ENCODE data around the gene SANBR.

DNA sequence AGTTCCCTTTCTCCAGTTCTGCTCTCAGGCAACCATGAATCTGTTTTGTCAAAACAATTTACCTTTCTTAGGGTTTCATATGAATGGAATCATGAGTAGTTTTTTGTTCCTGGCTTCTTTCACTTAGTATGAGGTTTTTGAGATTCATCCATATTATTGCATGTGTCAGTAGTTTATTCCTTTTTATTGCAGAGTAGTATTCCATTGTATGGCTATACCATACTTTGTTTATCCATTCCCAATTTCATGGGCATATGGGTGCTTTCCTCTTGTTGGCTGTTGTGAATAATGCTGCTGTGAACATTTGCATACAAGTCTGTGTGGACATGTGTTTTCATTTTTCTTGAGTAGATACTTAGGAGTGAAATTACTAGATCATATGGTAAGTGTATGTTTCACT, 46.0 kb downstream of the SANBR start:
- TF ChIP-seq POLR2A (IDR thresholded peaks at IDR 0.05): no peak
- TF ChIP-seq, protein P1, sequence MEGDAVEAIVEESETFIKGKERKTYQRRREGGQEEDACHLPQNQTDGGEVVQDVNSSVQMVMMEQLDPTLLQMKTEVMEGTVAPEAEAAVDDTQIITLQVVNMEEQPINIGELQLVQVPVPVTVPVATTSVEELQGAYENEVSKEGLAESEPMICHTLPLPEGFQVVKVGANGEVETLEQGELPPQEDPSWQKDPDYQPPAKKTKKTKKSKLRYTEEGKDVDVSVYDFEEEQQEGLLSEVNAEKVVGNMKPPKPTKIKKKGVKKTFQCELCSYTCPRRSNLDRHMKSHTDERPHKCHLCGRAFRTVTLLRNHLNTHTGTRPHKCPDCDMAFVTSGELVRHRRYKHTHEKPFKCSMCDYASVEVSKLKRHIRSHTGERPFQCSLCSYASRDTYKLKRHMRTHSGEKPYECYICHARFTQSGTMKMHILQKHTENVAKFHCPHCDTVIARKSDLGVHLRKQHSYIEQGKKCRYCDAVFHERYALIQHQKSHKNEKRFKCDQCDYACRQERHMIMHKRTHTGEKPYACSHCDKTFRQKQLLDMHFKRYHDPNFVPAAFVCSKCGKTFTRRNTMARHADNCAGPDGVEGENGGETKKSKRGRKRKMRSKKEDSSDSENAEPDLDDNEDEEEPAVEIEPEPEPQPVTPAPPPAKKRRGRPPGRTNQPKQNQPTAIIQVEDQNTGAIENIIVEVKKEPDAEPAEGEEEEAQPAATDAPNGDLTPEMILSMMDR (IDR thresholded peaks at IDR 0.05): no peak

Measured in vagina (tissue), 2 donors.